Measurements from ENCODE around the gene ANKRD44.
A peak's percentile ranks its signal among the peaks of the same experiment; 100 is the strongest.

Gene ANKRD44

DNA sequence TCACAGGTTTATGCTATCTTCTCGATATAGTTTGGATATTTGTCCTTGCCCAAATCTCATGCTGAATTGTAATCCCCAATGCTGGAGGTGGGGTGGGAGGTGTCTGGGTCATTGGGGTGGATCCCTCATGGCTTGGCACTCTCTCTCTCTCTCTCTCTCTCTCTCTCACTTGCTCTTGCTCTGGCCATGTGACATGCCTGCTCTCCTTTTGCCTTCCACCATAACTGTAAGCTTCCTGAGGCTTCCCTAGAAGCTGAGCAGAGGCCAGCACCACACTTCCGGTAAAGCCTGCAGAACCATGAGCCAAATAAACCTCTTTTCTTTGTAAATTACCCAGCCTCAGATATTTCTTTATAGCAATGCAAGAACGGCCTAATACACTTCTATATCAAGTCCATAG is 342.8 kb downstream of the ANKRD44 start:
- H3K4me3 ChIP-seq (ENCODE audit: low read length) = no peak overlapping the region
- TF ChIP-seq, protein P1, sequence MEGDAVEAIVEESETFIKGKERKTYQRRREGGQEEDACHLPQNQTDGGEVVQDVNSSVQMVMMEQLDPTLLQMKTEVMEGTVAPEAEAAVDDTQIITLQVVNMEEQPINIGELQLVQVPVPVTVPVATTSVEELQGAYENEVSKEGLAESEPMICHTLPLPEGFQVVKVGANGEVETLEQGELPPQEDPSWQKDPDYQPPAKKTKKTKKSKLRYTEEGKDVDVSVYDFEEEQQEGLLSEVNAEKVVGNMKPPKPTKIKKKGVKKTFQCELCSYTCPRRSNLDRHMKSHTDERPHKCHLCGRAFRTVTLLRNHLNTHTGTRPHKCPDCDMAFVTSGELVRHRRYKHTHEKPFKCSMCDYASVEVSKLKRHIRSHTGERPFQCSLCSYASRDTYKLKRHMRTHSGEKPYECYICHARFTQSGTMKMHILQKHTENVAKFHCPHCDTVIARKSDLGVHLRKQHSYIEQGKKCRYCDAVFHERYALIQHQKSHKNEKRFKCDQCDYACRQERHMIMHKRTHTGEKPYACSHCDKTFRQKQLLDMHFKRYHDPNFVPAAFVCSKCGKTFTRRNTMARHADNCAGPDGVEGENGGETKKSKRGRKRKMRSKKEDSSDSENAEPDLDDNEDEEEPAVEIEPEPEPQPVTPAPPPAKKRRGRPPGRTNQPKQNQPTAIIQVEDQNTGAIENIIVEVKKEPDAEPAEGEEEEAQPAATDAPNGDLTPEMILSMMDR (conservative IDR thresholded peaks at IDR 0.05; ENCODE audit: low read depth, low read length) = no peak
- DNase-seq (ENCODE audit: low read depth) = no peak

DNA sequence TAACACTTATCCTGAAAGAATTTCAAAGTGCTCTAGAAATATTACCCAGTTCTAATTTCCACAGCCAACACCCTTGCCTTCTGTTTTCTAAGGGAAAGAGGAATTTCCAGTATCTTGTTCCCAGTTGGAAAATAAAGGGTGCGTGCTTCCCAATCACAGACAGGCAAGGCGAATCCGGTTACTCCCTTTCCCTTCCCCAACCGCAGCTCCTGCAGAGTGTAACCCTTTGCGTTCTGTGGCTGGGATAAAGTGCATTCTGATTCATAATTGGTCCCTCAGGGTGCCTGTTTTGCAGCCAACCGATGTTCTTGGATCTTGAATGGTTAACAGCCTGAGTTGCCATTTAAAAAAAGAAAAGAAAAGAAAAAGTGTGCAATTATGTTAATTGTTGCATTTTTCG is 343.5 kb downstream of the ANKRD44 start:
- H3K4me3 ChIP-seq (ENCODE audit: low read length) = peak overlapping the region; percentile 9
- no peak for DNase-seq (ENCODE audit: low read depth)
- TF ChIP-seq, protein P1 (conservative IDR thresholded peaks at IDR 0.05; ENCODE audit: low read depth, low read length) = no peak

DNA sequence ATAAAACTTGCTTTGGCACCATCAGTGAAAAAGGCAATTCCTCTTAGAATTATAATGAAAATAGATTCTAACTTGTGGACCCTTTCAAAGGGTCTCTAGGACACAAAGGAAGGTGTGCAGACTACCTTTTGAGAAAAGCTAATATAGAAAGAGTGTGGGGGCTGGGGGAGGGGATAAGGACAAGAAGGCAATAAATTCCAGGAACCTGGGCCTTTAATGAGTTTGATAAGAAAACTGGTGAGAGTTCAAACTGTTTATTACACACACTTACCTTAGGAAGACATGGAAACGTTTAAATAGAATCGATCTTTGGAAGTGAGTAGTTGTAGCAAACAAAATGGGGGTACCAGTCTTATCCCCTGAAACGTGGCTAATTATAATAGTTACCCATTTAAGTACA is 344.5 kb downstream of the ANKRD44 start:
- TF ChIP-seq, protein P1 (conservative IDR thresholded peaks at IDR 0.05; ENCODE audit: low read depth, low read length) = no peak
- no peak for DNase-seq (ENCODE audit: low read depth)
- no peak overlapping the region for H3K4me3 ChIP-seq (ENCODE audit: low read length)

DNA sequence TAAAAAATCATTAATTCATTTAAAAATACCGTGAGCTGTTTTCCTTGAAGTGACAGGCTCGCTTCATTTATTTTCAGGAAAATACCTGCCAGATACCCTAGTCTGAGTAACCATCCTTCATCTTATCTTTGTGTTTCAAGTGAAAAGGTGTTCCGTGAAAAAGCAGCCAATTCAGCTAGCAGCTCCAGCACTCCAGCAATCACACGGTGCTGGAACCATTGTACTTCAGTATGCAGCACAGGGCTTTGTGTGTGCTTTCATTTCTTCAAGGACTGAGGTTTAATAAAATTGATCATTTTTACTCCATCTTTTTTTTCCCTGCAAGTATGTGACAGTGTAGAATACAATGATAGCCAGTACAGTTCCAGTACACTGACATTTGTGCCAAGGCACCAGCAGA is 344.9 kb downstream of the ANKRD44 start:
- no peak overlapping the region for H3K4me3 ChIP-seq (ENCODE audit: low read length)
- DNase-seq (ENCODE audit: low read depth) = no peak
- TF ChIP-seq, protein P1 (conservative IDR thresholded peaks at IDR 0.05; ENCODE audit: low read depth, low read length) = no peak

DNA sequence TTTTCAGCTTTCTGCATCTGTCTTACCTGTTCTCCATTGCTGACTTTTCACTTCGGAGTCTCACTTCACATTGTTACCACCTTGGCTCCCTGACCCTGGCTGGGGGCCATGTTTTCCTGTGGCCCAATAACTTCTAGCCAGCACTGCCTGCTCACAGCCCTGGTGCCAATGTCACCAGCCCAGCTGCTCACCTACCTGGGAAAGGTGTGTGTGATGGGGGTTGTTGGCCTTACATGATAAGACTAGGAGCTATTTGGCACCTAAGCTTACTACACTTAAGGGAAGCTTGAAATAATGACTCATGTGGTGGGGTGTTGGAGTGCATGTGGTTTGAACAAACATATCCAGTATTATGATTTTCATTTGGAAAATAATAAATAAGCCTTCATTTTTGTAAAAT is 346.6 kb downstream of the ANKRD44 start:
- no peak for DNase-seq (ENCODE audit: low read depth)
- TF ChIP-seq, protein P1 (conservative IDR thresholded peaks at IDR 0.05; ENCODE audit: low read depth, low read length) = no peak
- no peak overlapping the region for H3K4me3 ChIP-seq (ENCODE audit: low read length)

DNA sequence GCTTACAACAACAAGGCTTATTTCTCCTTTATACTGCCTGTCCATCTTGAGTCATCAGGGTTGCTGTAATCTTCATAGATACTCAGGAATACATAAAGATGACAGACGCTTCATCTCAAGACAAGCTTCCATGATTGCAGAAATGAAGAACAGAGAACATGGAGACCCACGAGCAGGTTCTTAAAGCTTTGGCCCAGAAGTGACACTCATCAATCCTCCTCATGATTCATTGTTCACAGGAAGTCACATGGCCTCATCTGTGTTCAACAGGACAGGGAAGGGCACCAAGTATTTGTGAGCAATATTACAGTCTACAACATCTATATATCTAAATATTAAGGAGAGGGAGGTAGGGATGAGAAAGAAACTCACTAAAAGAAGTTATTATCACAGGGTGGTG is 347.5 kb downstream of the ANKRD44 start:
- DNase-seq (ENCODE audit: low read depth) = no peak
- TF ChIP-seq, protein P1 (conservative IDR thresholded peaks at IDR 0.05; ENCODE audit: low read depth, low read length) = no peak
- H3K4me3 ChIP-seq (ENCODE audit: low read length) = no peak overlapping the region

DNA sequence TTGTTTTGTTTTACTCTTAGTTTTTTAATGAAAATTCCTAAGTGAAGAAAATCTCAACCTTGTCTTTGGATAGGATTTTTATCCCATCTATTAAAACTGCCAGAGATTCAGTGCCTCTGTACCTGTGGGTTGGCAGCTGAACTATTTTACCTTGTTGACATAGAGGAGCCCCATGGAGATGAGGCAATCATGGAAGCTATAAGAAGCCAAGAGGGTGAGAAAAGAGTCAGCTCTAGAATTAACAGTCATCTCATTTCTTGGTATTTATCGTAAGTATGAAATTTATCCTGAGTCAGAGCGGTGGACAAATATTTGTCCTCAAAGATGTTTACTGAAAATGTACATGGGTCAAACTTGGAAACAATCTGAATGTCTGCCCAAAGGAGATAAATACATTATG is 348.3 kb downstream of the ANKRD44 start:
- TF ChIP-seq, protein P1 (conservative IDR thresholded peaks at IDR 0.05; ENCODE audit: low read depth, low read length) = no peak
- H3K4me3 ChIP-seq (ENCODE audit: low read length) = no peak overlapping the region
- no peak for DNase-seq (ENCODE audit: low read depth)

Data from retinal pigment epithelial cell (primary cell).